Mucosa of stomach (tissue), 1 donor: ENCODE results near the gene MAST2.
"Not testable (repeated sequence)": the region's sequence is repeated elsewhere in the genome, so short reads cannot be mapped to it uniquely, and the experiment has no call there.

Experiments used
- H3K27me3 ChIP-seq: one replicate; pipeline ENCODE4 v1.7.0; 2013; ENCODE audit warnings: mild to moderate bottlenecking, low read length; ENCODE audit not compliant: control insufficient read depth, insufficient read depth
- H3K36me3 ChIP-seq: one replicate; pipeline ENCODE4 v1.7.0; 2013; ENCODE audit warnings: low read length; ENCODE audit not compliant: control insufficient read depth, insufficient read depth
- H3K4me1 ChIP-seq: one replicate; pipeline ENCODE4 v1.7.0; 2013; ENCODE audit warnings: mild to moderate bottlenecking, low read length; ENCODE audit not compliant: control insufficient read depth, insufficient read depth
- H3K4me3 ChIP-seq: one replicate; pipeline ENCODE4 v1.7.0; 2013; ENCODE audit warnings: low read length
- H3K9ac ChIP-seq: one replicate; pipeline ENCODE4 v1.7.0; 2013; ENCODE audit warnings: mild to moderate bottlenecking, low read length, moderate library complexity
- H3K9me3 ChIP-seq: one replicate; pipeline ENCODE4 v1.7.0; 2013; ENCODE audit warnings: mild to moderate bottlenecking, low read length, moderate library complexity; ENCODE audit not compliant: control insufficient read depth
- donor health status: Pancreatic carcinoma.

MAST2 gene

GRCh38 chr1:45960930-45961715 lies 157.7 kb downstream of the MAST2 start:
- H3K36me3 ChIP-seq: no peaks in the 10 kb centered on the region
- no peak overlapping the region for H3K4me3 ChIP-seq
- no peaks in the 10 kb centered on the region for H3K9me3 ChIP-seq
- no peak overlapping the region for H3K9ac ChIP-seq
- H3K4me1 ChIP-seq: no peaks in the 10 kb centered on the region
- no peaks in the 10 kb centered on the region for H3K27me3 ChIP-seq

DNA sequence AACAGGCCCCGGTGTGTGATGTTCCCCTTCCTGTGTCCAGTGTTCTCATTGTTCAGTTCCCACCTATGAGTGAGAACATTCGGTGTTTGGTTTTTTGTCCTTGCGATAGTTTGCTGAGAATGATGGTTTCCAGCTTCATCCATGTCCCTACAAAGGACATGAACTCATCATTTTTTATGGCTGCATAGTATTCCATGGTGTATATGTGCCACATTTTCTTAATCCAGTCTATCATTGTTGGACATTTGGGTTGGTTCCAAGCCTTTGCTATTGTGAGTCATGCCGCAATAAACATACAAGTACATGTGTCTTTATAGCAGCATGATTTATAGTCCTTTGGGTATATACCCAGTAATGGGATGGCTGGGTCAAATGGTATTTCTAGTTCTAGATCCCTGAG lies 158.5 kb downstream of the MAST2 start:
- not testable (repeated sequence) for H3K9me3 ChIP-seq, H3K4me1 ChIP-seq, H3K36me3 ChIP-seq, H3K9ac ChIP-seq, H3K4me3 ChIP-seq, H3K27me3 ChIP-seq

- no peaks in the 10 kb centered on the region for H3K36me3 ChIP-seq
- H3K27me3 ChIP-seq: no peaks in the 10 kb centered on the region
- peaks cover 34% of the 10 kb centered on the region for H3K4me1 ChIP-seq
- no peaks in the 10 kb centered on the region for H3K9me3 ChIP-seq
- no peak overlapping the region for H3K4me3 ChIP-seq
- no peak overlapping the region for H3K9ac ChIP-seq
Measured at GRCh38 chr1:45968941-45969666, 165.7 kb downstream of the MAST2 start.

DNA sequence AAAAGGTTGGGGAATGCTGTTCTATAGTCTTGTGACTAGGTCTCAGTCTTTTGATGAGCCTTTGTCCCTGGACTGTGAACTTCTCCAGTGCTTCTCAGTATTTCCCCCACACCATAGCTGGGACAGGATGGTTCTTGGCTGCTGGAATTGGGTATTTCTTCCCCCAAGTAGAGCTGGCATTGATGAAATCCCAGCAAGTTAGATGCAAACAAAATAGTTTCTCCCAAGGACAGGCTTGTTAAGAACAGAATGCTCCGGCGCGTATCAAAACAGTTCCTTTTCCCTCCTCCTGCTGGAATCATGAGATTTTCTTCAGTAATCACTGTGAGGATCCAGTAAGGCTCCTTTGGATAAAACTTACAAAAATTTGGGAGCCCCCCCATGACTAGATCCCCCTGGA lies 166.5 kb downstream of the MAST2 start:
- no peak overlapping the region for H3K4me3 ChIP-seq
- no peaks in the 10 kb centered on the region for H3K9me3 ChIP-seq
- H3K36me3 ChIP-seq: no peaks in the 10 kb centered on the region
- no peak overlapping the region for H3K9ac ChIP-seq
- peaks cover 37% of the 10 kb centered on the region for H3K4me1 ChIP-seq
- no peaks in the 10 kb centered on the region for H3K27me3 ChIP-seq

DNA sequence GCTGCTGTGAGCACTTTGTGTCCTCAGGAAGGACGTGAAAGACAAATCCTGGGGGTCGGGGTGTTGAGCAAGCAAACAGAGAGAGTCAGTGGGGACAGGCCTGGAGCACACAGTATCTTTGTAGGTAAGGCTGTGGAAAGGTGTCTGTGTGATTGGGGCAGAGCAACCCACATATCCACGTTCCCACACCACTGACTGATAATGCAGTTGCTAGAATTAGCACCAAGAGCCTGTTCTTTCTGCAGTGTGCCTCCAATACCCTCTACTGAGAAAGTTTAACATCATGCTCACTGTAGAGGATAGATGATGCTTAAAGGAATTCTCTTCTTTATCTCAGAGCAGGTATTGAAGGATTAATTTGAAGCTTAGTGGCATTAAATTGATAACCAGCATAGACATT lies 167.9 kb downstream of the MAST2 start:
- peaks cover 43% of the 10 kb centered on the region for H3K4me1 ChIP-seq
- no peaks in the 10 kb centered on the region for H3K9me3 ChIP-seq
- H3K4me3 ChIP-seq: no peak overlapping the region
- no peaks in the 10 kb centered on the region for H3K36me3 ChIP-seq
- H3K9ac ChIP-seq: no peak overlapping the region
- no peaks in the 10 kb centered on the region for H3K27me3 ChIP-seq

DNA sequence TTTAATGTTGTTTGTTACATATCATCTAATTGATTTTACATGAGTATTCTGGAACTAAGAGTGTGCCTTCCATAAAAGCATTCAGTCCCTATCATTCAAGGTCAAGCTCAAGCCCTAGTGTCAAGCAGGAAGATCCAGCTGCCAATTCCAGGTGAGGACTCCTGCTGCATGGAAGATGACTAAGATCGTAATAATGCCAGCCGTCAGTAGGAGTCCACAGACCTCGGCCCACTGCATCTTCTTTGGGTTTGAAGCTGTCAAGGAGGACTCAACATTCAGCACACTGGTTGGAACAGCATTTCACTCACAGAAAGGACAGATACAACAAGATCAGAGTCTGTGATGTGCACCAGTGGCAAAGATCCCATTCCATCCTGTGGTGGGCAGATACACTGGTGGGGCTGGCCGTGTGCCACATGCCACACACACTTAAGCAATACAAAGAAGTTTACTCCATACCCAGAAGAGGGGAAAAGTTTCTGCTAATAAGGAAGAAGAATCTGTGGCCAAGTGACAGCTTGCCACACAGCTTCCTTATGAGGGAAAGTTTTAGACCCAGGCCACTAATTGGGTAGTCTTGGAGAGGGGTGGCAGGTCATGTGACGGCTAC lies 168.6 kb downstream of the MAST2 start:
- Histone ChIP-seq H3K36me3 (no peaks in the 10 kb centered on the region), H3K9ac (no peak overlapping the region), H3K9me3 (no peaks in the 10 kb centered on the region), H3K4me1 (peaks cover 44% of the 10 kb centered on the region), H3K4me3 (no peak overlapping the region), H3K27me3 (no peaks in the 10 kb centered on the region)

DNA sequence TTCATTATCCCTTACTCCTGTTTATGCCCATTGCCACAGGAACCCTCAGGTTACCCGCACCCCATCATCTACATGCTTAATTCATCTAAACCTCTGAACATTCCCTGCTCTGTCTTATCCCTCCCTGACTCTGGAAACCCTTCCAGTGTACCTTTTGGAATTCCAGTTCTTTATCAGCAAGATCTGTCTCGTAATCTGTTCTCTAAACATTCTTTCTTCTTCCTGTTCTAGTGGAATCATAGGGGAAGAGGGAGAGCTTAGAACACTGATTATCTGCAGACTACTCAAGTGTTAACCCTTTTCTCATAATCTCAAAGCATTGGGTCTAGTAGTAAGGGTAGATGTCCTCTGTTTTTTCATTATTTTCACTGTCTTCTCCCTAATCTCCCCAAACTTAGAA lies 169.2 kb downstream of the MAST2 start:
- Histone ChIP-seq H3K27me3 (no peaks in the 10 kb centered on the region), H3K9me3 (no peaks in the 10 kb centered on the region), H3K36me3 (no peaks in the 10 kb centered on the region), H3K4me3 (no peak overlapping the region), H3K9ac (no peak overlapping the region), H3K4me1 (peaks cover 44% of the 10 kb centered on the region)

DNA sequence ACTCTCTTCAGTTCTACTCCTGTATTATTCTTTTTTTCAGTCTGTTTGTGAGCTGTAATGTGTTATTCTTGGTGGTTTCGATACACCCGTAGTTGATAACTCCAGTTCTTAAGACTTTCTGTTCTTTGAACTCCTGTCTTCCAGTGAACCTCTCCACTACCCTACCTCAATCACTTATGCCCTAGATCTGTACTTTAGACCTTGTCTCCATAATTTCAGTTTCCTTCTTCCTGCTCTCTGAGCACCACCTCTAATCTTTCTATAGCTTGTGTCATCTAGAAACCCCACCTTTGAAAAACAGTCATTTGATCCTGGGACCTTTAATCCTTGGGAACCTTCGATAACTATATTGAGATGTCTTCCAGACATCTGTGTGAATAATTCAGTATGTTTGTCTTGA lies 169.7 kb downstream of the MAST2 start:
- H3K9me3 ChIP-seq: no peaks in the 10 kb centered on the region
- H3K4me1 ChIP-seq: peaks cover 44% of the 10 kb centered on the region
- no peaks in the 10 kb centered on the region for H3K36me3 ChIP-seq
- no peak overlapping the region for H3K4me3 ChIP-seq
- no peak overlapping the region for H3K9ac ChIP-seq
- H3K27me3 ChIP-seq: no peaks in the 10 kb centered on the region

GRCh38 chr1:45974541-45975269 lies 171.3 kb downstream of the MAST2 start:
- H3K9ac ChIP-seq: no peak overlapping the region
- no peaks in the 10 kb centered on the region for H3K36me3 ChIP-seq
- H3K4me3 ChIP-seq: no peak overlapping the region
- H3K27me3 ChIP-seq: no peaks in the 10 kb centered on the region
- peaks cover 46% of the 10 kb centered on the region for H3K4me1 ChIP-seq
- H3K9me3 ChIP-seq: no peaks in the 10 kb centered on the region

- H3K4me3 ChIP-seq: no peak overlapping the region
- H3K9ac ChIP-seq: no peak overlapping the region
- H3K27me3 ChIP-seq: no peaks in the 10 kb centered on the region
- H3K36me3 ChIP-seq: no peaks in the 10 kb centered on the region
- peaks cover 43% of the 10 kb centered on the region for H3K4me1 ChIP-seq
- H3K9me3 ChIP-seq: no peaks in the 10 kb centered on the region
Measured at GRCh38 chr1:45976623-45977022, 173.2 kb downstream of the MAST2 start.

DNA sequence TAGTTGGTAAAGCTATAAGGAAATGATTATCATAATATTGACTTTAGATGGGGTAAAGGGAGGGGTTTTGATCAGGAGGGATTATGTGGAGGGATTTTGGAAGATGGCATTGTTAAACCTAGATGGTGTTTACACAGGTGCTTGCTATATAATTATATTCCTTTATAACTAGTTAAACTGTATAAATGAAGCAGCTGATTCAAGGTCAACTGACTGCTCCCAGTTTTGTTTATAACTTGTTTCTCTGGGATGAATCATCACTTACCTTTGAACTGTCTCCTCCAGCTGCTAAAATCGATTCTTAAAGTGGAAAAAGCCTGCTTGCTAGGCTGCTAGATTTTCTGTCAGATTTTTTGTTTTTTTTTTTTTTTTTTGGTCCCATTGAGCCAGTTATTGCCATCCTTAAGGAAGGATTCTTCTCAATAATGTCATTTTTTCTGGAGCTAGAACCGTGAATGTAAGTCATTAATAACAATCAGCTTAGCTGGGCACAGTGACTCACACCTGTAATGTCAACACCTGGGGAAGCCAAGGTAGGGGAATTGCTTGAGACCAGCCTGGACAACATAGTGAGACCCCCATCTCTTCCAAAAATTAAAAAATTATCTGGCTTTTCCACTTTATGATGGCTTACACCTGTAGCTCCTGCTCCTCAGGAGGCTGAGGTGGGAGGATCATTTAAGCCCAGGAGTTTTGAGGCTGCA lies 175.8 kb downstream of the MAST2 start:
- H3K9ac ChIP-seq: no peak overlapping the region
- no peaks in the 10 kb centered on the region for H3K36me3 ChIP-seq
- peaks cover 21% of the 10 kb centered on the region for H3K4me1 ChIP-seq
- H3K4me3 ChIP-seq: no peak overlapping the region
- H3K9me3 ChIP-seq: no peaks in the 10 kb centered on the region
- H3K27me3 ChIP-seq: no peaks in the 10 kb centered on the region
